GM12865 (cell line): Measurements from ENCODE around the gene PGBD5.
"Not testable (repeated sequence)": the region's sequence is repeated elsewhere in the genome, so short reads cannot be mapped to it uniquely, and the experiment has no call there.

Source experiments
- DNase-seq: peaks from one replicate; pipeline ENCODE4 v3.0.0; 2010; ENCODE audit warnings: low read depth
- H3K4me3 ChIP-seq: 2 replicates; pipeline ENCODE4 v1.5.1; 2011; ENCODE audit warnings: mild to moderate bottlenecking, low read depth, low read length, control low read depth
- TF ChIP-seq, protein P1 (sequence below): IDR thresholded peaks from 2 replicates; pipeline ENCODE4 v1.5.1; 2011; ENCODE audit warnings: low read length, control low read depth, low read depth, inconsistent platforms; ENCODE audit not compliant: insufficient read depth; ENCODE audit errors: missing control alignments

Gene PGBD5, protein sequence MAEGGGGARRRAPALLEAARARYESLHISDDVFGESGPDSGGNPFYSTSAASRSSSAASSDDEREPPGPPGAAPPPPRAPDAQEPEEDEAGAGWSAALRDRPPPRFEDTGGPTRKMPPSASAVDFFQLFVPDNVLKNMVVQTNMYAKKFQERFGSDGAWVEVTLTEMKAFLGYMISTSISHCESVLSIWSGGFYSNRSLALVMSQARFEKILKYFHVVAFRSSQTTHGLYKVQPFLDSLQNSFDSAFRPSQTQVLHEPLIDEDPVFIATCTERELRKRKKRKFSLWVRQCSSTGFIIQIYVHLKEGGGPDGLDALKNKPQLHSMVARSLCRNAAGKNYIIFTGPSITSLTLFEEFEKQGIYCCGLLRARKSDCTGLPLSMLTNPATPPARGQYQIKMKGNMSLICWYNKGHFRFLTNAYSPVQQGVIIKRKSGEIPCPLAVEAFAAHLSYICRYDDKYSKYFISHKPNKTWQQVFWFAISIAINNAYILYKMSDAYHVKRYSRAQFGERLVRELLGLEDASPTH

DNA sequence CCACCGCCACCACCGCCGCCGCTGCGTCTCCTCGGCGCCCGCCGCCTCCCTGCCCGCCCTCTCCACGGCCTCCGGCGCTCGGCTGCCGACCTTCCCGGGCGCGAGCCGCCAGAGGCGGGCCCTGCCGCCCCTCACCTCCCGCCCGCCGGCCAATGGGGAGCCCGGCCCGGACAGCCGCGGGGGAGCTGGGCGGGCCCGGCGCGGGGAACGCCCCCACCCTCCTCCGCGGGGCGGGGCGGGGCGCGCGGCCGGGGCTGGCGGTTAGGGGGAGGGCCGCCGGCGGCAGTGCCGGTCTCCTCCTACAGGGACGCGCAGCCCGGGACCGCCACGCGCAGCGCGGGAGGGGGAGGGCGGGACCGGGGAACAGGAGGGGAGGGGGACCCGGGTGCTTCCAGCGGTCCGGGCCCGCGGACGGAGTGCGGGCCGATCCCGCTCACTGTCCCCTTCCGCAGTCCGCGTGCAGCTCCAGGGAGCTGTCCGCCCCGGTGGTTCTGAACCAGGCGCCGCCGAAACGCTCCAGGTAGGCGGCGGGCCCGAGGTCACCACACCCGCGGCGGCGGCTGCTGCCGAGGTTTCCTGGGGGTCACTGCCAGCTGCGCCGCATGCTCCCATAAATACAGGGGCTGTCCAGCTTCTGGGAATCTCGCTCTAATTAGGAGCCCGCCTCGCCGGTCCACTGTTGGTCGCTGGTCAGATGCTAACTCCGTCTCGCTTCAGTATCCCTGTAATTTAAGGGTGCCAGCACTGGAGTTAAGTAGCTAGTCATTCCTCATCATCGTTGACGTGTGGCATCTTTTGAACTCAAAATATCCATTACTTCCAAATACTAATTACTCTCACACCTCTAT, at the start of gene PGBD5:
Gene PGBD5, minus strand, starts transcription at position 87 of the 848 bp plus-strand sequence. CDS start 404 bp downstream, outside the sequence.
- peak; percentile 41 for DNase-seq
- TF ChIP-seq, protein P1, sequence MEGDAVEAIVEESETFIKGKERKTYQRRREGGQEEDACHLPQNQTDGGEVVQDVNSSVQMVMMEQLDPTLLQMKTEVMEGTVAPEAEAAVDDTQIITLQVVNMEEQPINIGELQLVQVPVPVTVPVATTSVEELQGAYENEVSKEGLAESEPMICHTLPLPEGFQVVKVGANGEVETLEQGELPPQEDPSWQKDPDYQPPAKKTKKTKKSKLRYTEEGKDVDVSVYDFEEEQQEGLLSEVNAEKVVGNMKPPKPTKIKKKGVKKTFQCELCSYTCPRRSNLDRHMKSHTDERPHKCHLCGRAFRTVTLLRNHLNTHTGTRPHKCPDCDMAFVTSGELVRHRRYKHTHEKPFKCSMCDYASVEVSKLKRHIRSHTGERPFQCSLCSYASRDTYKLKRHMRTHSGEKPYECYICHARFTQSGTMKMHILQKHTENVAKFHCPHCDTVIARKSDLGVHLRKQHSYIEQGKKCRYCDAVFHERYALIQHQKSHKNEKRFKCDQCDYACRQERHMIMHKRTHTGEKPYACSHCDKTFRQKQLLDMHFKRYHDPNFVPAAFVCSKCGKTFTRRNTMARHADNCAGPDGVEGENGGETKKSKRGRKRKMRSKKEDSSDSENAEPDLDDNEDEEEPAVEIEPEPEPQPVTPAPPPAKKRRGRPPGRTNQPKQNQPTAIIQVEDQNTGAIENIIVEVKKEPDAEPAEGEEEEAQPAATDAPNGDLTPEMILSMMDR, result no peak

DNA sequence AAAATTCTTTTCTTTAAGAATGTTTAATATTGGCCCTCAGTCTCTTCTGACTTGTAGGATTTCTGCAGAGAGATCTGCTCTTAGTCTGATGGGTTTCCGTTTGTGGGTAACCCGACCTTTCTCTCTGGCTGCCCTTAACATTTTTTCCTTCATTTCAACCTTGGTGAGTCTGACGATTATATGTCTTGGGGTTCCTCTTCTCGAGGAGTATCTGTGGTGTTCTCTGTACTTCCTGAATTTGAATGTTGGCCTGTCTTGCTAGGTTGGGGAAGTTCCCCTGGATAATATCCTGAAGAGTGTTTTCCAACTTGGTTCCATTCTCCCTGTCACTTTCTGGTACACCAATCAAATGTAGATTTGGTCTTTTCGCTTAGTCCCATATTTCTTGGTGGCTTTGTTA, 48.8 kb upstream of the PGBD5 start:
- not testable (repeated sequence) for H3K4me3 ChIP-seq, DNase-seq

More for the DNA sequence above, at the start of gene PGBD5:
- no peak within 1 kb of the TSS; the same call in 1 of the 2 replicates for H3K4me3 ChIP-seq

DNA sequence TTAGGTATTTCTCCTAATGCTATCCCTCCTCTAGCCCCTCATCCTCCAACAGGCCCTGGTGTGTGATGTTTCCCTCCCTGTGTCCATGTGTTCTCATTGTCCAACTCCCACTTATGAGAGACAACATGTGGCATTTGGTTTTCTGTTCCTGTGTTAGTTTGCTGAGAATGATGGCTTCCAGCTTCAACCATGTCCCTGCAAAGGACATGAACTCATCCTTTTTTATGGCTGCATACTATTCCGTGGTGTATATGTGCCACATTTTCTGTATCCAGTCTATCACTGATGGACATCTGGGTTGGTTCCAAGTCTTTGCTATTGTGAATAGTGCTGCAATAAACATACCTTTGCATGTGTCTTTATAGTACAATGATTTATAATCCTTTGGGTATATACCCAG, 44.6 kb upstream of the PGBD5 start:
- not testable (repeated sequence) for DNase-seq, H3K4me3 ChIP-seq

DNA sequence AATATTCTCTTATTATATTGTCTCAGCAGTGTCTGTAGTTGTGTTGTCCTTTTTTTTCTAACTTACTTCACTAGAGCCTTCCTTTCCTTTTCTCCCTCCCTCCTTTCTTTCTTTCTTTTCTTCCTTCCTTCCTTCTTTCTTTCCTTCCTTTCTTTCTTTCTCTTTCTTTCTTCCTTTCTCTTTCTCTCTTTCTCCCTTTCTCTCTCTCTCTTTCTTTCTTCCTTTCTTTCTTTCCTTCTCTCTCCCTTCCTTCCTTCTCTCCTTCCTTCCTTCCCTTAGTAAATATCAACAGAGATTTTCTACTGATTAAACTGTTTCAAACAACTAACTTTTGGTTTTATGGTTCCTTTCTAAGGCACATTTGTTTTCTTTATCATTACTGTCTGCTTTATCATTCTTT, 43.1 kb upstream of the PGBD5 start:
- TF ChIP-seq, protein P1, result no peak
- H3K4me3 ChIP-seq, result no peak overlapping the region
- DNase-seq, result no peak

DNA sequence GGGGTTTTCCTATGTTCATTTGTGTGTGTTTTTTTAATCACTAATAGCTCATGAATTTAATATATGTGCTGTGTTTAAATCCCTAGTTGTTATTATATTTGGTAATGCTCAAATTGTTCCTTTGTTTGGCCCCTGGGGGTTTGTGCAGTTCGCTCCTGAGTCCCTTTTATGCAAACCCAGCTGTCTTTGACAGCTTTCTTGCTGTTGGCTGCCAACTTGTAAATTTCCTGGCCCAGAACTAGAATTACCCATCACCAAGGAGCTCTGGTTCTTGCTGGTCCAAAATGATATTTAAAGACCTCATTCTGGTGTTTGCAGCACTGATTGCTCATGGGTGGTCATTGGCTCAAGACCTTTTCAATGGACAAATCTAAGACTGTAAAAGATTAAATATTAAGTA, 39.6 kb upstream of the PGBD5 start:
- no peak for DNase-seq
- no peak overlapping the region for H3K4me3 ChIP-seq
- TF ChIP-seq, protein P1, result no peak

DNA sequence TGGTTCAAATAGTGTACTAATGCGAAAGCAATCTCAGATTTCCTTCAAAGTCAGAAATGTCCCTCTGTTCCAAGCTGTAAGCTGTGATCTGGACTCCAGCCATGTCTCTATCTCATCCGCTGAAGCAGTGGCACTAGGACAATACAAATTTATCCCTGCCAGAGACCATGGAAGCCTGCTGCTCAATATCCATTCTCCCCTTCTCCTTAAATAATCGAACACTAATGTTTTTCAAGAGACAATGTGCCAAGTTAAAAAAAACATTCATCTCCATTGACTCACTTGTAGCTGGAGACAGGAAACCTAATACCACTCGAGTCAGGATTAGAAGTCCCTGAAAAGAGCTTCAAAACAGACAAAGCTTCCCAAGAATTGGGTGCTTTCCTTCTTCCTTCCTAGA, 38.5 kb upstream of the PGBD5 start:
- H3K4me3 ChIP-seq, result no peak overlapping the region
- TF ChIP-seq, protein P1, result no peak
- DNase-seq, result no peak

DNA sequence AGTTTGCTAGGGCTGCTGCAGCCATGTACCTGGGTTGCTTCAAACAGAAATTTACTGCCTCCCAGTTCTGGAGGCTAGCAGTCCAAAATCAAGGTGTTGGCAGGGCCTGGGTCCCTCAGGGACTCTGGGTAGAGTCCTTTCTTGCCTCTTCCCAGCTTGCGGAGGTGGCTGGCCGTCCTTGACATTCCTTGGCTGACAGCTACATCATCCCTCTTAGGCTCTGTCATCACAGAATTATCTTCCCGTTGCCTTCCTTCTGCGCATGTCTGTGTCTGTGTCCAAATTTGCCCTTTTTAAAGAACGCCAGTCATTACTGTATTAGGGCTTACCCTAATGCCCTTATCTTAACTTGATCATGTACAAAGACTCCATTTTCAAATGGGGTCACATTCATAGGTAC, 37.6 kb upstream of the PGBD5 start:
- TF ChIP-seq, protein P1, result no peak
- H3K4me3 ChIP-seq, result no peak overlapping the region
- DNase-seq, result no peak

DNA sequence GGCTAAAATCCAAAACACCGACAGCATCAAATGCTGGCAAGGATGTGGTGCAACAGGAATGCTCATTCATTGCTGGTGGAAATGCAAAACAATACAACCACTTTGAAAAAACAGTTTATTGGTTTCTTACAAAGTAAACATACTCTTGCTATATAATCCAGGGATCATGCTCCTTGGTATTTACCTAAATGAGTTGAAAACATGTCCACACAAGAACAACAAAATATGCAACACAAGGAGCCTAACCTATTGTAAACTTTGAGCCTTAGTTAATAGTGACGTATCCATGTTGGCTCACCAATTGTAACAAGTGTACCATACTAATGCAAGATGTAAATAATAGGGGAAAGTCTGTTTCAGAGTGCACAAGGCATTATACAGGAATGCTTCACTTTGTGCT, 37.2 kb upstream of the PGBD5 start:
- TF ChIP-seq, protein P1, result no peak
- H3K4me3 ChIP-seq, result no peak overlapping the region
- DNase-seq, result no peak
